NB4 (cell line): Measurements from ENCODE around the gene NGB.

ENCODE experiments used
- DNase-seq: peaks from one replicate; pipeline ENCODE4 v3.0.0; 2010; ENCODE audit warnings: low read depth
- H3K4me3 ChIP-seq: one replicate; pipeline ENCODE4 v1.5.1; 2011; ENCODE audit warnings: mild to moderate bottlenecking, low read depth, low read length, moderate library complexity
- MYC ChIP-seq: IDR thresholded peaks from 2 replicates; pipeline ENCODE4 v1.6.1; 2011; ENCODE audit warnings: low read depth, low read length
- POLR2A ChIP-seq: IDR thresholded peaks from 2 replicates; pipeline ENCODE4 v1.6.1; 2011; ENCODE audit warnings: mild to moderate bottlenecking; ENCODE audit not compliant: insufficient read length; ENCODE audit errors: extremely low read depth
- TF ChIP-seq, protein P1 (sequence below): IDR thresholded peaks from 2 replicates; pipeline ENCODE4 v1.6.1; 2011; ENCODE audit warnings: low read depth, low read length
- TF ChIP-seq, protein P2 (sequence below): IDR thresholded peaks from one replicate; pipeline ENCODE4 v1.5.1; 2012; ENCODE audit warnings: low read depth, low read length

NGB gene

GRCh38 chr14:77238356-77238755, 32.6 kb downstream of the NGB start:
- no peak overlapping the region for H3K4me3 ChIP-seq
- no peak for DNase-seq
- TF ChIP-seq POLR2A (no peak), MYC (no peak)
- TF ChIP-seq, protein P1, sequence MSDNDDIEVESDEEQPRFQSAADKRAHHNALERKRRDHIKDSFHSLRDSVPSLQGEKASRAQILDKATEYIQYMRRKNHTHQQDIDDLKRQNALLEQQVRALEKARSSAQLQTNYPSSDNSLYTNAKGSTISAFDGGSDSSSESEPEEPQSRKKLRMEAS: no peak
- TF ChIP-seq, protein P2, sequence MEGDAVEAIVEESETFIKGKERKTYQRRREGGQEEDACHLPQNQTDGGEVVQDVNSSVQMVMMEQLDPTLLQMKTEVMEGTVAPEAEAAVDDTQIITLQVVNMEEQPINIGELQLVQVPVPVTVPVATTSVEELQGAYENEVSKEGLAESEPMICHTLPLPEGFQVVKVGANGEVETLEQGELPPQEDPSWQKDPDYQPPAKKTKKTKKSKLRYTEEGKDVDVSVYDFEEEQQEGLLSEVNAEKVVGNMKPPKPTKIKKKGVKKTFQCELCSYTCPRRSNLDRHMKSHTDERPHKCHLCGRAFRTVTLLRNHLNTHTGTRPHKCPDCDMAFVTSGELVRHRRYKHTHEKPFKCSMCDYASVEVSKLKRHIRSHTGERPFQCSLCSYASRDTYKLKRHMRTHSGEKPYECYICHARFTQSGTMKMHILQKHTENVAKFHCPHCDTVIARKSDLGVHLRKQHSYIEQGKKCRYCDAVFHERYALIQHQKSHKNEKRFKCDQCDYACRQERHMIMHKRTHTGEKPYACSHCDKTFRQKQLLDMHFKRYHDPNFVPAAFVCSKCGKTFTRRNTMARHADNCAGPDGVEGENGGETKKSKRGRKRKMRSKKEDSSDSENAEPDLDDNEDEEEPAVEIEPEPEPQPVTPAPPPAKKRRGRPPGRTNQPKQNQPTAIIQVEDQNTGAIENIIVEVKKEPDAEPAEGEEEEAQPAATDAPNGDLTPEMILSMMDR: no peak

DNA sequence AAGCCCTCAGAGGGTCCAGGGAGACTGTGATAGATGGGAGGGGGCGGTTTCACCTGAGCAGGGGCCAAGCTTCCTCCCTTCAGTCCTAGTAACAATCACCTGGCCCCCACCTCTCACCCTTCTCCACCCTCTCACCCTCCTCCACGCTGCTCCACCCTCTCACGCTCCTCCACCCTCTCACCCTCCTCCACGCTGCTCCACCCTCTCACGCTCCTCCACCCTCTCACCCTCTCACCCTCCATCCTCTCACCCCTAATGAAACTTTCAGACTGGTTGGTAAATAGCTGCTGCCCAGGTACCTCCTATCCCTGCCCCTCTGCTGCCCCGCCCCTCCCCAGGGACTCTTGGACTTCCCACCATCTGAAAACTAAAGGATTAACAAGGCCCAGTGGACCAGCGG, 34.2 kb downstream of the NGB start:
- no peak for DNase-seq
- TF ChIP-seq, protein P1: no peak
- TF ChIP-seq, protein P2: no peak
- TF ChIP-seq POLR2A (no peak), MYC (no peak)
- no peak overlapping the region for H3K4me3 ChIP-seq

GRCh38 chr14:77231721-77232120, 39.3 kb downstream of the NGB start:
- no peak for DNase-seq
- no peak overlapping the region for H3K4me3 ChIP-seq
- TF ChIP-seq, protein P2: no peak
- TF ChIP-seq, protein P1: no peak
- TF ChIP-seq POLR2A (no peak), MYC (no peak)

DNA sequence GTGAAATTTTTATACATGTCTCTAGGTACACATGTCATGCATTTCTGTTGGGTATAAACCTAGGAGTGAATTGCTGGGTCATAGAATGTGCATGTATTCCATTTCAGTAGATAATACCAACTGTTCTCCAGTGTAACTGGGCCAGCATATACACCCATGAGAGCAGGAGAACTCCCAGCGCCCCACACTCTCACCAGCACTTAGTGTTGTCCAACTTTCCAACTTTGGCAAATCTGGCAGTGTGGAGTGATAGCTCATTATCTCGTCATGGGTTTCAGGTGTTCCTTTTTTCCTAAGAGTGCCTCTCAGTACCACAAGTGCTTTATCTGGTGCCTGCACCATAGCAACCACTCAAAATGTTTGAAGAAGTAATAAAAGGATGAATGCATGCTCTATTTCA, 40.1 kb downstream of the NGB start:
- no peak overlapping the region for H3K4me3 ChIP-seq
- no peak for TF ChIP-seq POLR2A
- TF ChIP-seq, protein P1: no peak
- TF ChIP-seq MYC: no peak
- TF ChIP-seq, protein P2: no peak
- DNase-seq: no peak

DNA sequence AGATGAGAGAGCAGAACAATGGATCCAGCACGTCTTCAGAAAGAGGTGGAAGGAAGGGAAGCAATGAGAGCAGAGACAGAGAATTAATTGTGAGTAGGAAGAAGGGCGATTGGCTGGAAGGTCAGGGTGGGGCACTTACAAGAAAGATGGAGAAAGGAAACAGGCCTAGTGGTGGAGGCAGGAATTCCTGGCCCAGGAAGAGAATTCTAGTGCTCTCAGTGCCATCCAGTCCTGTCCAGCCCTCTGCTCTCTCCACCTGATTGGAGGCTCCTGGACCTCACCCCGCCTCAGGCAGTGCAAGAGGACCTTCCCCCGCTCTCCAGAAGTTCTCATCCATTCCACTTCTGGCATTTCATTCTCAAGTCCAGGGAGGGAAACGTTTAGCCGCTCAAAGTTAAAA, 43.0 kb downstream of the NGB start:
- no peak overlapping the region for H3K4me3 ChIP-seq
- no peak for DNase-seq
- TF ChIP-seq, protein P1: no peak
- TF ChIP-seq POLR2A (no peak), MYC (no peak)
- TF ChIP-seq, protein P2: no peak
